Measurements from ENCODE around the gene OVCH1.

DNA sequence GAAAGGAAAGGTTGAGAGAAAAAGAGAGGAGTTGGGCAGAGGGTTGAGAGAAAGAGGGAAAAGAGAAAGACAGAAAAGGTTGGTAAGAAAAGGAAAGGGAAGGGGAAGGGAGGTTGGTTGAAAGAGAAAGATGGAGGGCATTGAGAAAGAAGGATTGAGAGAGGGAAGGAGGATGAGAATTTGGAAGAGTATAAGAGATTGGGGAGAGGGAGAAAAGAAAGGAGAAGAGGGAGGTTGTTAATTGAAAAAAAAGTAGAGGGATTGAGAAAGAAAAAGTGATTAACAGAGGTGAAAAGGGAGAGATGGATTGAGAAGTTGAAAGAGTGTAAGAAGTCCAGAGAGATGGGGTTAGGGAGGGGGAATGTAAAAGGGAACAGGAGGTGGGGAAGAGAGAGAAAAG, 95.0 kb downstream of the OVCH1 start:
- TF ChIP-seq EZH2phosphoT487 (IDR thresholded peaks at IDR 0.05; ENCODE audit: borderline replicate concordance, low read depth, low read length): no peak
- TF ChIP-seq, protein P1, sequence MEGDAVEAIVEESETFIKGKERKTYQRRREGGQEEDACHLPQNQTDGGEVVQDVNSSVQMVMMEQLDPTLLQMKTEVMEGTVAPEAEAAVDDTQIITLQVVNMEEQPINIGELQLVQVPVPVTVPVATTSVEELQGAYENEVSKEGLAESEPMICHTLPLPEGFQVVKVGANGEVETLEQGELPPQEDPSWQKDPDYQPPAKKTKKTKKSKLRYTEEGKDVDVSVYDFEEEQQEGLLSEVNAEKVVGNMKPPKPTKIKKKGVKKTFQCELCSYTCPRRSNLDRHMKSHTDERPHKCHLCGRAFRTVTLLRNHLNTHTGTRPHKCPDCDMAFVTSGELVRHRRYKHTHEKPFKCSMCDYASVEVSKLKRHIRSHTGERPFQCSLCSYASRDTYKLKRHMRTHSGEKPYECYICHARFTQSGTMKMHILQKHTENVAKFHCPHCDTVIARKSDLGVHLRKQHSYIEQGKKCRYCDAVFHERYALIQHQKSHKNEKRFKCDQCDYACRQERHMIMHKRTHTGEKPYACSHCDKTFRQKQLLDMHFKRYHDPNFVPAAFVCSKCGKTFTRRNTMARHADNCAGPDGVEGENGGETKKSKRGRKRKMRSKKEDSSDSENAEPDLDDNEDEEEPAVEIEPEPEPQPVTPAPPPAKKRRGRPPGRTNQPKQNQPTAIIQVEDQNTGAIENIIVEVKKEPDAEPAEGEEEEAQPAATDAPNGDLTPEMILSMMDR (conservative IDR thresholded peaks at IDR 0.05; ENCODE audit: low read length): no peak
